ENCODE results near the gene MEIOSIN. TPM values are rescaled to one million over a fixed set of nuclear protein-coding genes. Genes with fewer than 3 reads are reported as not detected.

MEIOSIN gene
- total and polyA plus RNA-seq, 2 of the 13 experiments (the other 11 are each of a cell fraction or from before 2014, with no cell fraction given): not detected

GRCh38 chr19:45729800-45730290 lies 3.4 kb upstream of the MEIOSIN start:
- WGBS (ENCODE audit: low lambda C conversion rate): 10% methylated on average over 5 of the region's 10 CpGs
- ATAC-seq (no peak; the same call in 2 of the 3 replicates), DNase-seq (ENCODE audit: low spot score) (no peak), FAIRE-seq (no peak)
- peaks cover 39% of the 10 kb centered on the region for H3K4me1 ChIP-seq (ENCODE audit: insufficient read depth, low read length)
- BruUV-seq (replicated peaks): TSS peak; percentile 73
- POLR2A ChIA-PET: interaction anchor here (1.7 to 2.9 kb wide), 5 partner anchors 9 to 40 kb away, joined by 12 to 33 read pairs (median 25); partner anchors contain the start of genes QPCTL, SIX5 and SNRPD2
- TF ChIP-seq ZNF589 (CRISPR knock-in tag; conservative IDR thresholded peaks at IDR 0.05) (no peak), SIN3A (IDR thresholded peaks at IDR 0.05; ENCODE audit: borderline replicate concordance, low read depth, low read length) (0 out of 2 replicates have a peak, but pooled peaks have one; percentile 36), MLXIP (CRISPR knock-in tag; IDR thresholded peaks at IDR 0.05; ENCODE audit: borderline replicate concordance) (no peak), ZNF629 (CRISPR knock-in tag; conservative IDR thresholded peaks at IDR 0.05) (peak; percentile 96), PHF20 (CRISPR knock-in tag; IDR thresholded peaks at IDR 0.05) (no peak), ZNF816 (CRISPR knock-in tag; IDR thresholded peaks at IDR 0.05; ENCODE audit: borderline replicate concordance) (0 out of 2 replicates have a peak, but pooled peaks have one; percentile 27), GABPA (IDR thresholded peaks at IDR 0.05; ENCODE audit: low read depth, low read length) (no peak), GABPA (CRISPR knock-in tag; IDR thresholded peaks at IDR 0.05; ENCODE audit: low read depth) (no peak), ZNF280D (CRISPR knock-in tag; IDR thresholded peaks at IDR 0.05) (no peak), ZMYM3 (CRISPR knock-in tag; IDR thresholded peaks at IDR 0.05) (peak; percentile 79)
- peak overlapping the region; percentile 85 to 94 (median 90) for H3K4me3 ChIP-seq (replicated peaks in 1 of 3; ENCODE audit: insufficient read depth in 1 of 3, low read depth in 2 of 3, low read length in 3 of 3)
- no peak overlapping the region for H2AFZ ChIP-seq (ENCODE audit: low read length)
- intact Hi-C loops (cut with micrococcal nuclease; ENCODE audit: unreplicated experiment): loop anchor here (5.0 kb wide), 1 partner anchor 37 kb away; the partner anchor contains the start of gene SIX5
- H3K9me3 ChIP-seq (ENCODE audit: low read length): no peaks in the 10 kb centered on the region
- peak overlapping the region; percentile 90 for H3K9ac ChIP-seq (ENCODE audit: insufficient read depth, low read depth, low read length)
- H4K20me1 ChIP-seq (ENCODE audit: insufficient read depth, low read length): no peaks in the 10 kb centered on the region
- CTCF ChIA-PET (ENCODE audit: low intra/inter-chr PET ratio, low total read pairs): no interaction called here
- H3K79me2 ChIP-seq (ENCODE audit: insufficient read depth, low read length): peaks cover 32% of the 10 kb centered on the region
- peak overlapping the region; percentile 50 for H3K27ac ChIP-seq (ENCODE audit: extremely low read length, insufficient read depth, low read length)
- H3K4me2 ChIP-seq (ENCODE audit: low read depth, low read length): peak overlapping the region; percentile 90
- in situ Hi-C loops (cut with HindIII; ENCODE audit: extremely low pct_ligation_motif_present, low pct_unique_long_range_greater_than_20kb): no loop called here
- peaks cover 0 to 4% of the 10 kb centered on the region in 2 experiments; a peak in 1 of 5 replicates for H3K27me3 ChIP-seq (ENCODE audit: control insufficient read depth in 1 of 2, insufficient read depth in 2 of 2, low read length in 2 of 2)
- H3K36me3 ChIP-seq (replicated peaks in 1 of 2; ENCODE audit: control insufficient read depth in 1 of 2, insufficient read depth in 2 of 2, low read length in 2 of 2): no peaks in the 10 kb centered on the region

All from HepG2 (cell line).